Measurements from ENCODE around the gene FLT4.
A peak's percentile ranks its signal among the peaks of the same experiment; 100 is the strongest.
"Not testable (repeated sequence)": the region's sequence is repeated elsewhere in the genome, so short reads cannot be mapped to it uniquely, and the experiment has no call there.

FLT4 gene

DNA sequence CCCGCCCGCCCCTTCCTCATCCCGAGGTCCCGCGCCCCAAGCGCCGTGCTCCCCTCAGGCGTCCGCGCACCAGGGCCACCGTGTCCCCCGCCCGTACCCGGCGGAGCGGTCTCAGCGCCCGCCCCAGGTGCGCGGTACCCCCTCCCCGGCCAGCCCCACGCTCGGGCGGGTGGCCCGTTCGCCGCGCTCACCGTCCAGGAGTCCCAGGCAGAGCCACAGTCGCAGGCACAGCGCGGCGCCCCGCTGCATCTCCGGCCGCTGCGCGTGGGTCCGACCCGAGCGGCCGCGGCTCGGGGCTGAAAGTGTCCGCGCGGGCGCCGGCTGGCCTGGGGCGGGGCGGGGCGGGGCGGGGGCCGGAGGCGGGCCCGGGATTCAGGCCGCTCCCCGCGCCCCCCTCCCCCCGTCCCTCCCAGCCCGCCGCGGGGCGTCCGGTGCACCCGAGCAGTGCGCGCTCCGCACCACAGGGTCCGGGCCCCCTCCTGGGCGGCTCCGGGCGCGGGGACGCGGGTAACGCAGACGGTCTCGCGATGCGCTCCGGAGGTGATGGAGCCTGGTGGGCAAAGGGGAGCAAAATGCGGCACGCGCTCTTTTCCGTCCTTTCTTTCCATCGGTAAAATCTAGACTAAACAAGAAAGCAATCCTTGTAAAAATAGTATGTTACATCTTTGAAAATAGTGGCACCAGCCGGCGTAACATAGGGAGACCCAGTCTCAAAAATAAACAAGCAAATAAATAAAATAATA, at the start of gene FLT4:
FLT4 (minus strand) TSS at position 304 of the 743 bp plus-strand sequence; CDS start at position 249, 55 bp downstream.
- DNase-seq, result peak; percentile 50

DNA sequence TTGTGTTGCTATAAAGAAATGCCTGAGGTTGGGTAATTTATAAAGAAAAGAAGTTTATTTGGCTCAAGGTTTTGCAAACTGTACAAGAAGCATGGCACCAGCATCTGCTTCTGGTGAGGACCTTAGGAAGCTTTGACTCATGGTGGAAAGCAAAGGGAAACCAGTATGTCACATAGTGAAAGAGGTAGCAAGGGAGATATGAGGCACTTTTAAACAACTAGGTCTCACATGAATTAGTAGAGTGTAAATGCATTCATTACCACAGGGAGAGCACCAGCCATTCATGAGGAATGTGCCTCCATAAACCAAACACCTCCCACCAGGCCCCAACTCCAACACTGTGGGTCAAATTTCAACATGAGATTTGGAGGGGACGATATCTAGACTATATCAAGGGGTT, 49.6 kb upstream of the FLT4 start:
- no peak for DNase-seq

DNA sequence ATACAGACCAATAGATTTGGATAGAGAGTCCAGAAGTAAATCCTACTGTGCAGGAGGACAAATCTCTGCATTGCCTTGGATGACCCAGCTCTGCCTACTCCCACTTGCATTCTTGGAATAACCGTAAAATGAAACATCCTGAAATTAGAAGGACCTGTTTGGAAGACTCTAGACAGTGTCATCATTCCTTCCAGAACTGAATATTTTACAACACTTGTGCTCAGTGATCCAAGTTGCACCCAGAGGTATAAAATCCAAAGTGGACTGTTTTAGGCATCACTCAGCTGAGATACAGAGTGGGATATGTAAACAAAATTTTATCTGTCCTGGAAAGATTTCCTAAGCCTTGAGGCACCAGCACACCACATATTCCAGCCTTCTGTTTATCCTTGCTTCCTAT, 46.7 kb upstream of the FLT4 start:
- no peak for DNase-seq

DNA sequence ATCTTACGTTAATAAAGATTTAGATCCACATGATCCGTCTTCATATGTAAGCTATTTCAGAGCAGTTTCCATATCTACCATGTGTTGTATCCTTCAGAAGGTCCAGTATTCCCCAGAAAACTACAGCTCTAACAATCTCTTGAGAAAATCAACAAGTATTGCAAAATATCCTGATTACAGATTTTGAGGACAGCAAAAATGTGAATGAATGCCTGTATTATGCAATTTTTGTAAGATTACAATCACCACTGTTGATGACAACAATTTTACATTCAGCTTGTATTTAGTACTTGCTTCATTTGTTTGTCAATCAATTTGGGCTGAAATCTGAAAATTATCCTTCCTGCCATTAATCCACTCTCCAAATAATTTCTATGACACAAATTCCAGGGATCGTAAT, 43.0 kb upstream of the FLT4 start:
- DNase-seq, result no peak

DNA sequence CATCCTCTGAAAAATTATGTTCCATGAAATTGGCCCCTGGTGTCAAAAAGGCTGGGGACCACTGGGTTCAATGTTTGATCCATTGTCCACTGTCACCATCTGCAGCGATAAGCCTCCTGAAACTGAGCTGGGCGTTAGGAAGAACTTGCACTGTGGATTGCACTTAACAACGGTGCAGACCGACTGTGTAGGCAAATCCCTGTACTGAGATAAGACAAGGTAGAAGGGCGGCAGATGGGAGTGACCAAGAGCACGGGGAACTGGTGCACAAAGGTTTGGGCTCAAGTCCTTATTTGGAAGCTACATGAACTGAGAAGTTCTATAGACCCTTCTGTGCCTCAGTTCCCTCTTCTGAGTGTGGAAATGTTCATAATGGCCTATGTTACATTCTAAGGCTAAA, 41.6 kb upstream of the FLT4 start:
- no peak for DNase-seq

DNA sequence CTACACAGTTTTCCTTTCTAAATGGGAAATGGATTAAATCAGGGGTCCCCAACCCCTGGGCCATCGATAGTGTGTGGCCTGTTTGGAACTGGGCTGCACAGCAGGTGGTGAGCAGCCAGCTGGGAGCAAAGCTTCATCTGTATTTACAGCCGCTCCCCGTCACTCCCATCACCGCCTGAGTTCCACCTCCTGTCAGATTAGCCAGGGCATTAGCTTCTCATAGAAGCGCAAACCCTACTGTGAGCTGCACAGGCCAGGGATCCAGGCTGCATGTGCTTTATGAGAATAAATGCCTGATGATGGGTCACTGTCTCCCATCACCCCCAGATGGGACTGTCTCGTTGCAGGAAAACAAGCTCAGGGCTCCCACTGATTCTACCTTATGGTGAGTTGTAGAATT, 41.2 kb upstream of the FLT4 start:
- DNase-seq, result no peak

DNA sequence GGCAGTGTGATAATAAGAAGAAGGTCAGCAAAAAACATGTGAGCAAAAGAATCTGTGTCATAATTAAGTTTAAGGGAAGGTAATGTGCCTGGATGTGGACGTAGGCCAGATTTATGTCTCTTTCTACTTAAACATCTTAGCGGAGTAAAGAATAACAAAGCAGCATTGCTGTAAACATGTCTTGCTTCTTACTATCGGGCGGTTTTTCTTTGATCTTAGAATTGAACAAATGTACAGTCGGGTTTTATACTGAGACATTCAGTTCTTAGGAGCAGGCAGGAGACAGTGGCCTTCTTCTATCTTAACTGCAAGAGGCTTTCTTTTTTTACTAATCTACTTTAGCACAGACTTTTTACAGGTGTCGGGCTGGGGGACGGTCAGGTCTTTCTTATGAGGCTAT, 40.4 kb upstream of the FLT4 start:
- DNase-seq, result no peak

DNA sequence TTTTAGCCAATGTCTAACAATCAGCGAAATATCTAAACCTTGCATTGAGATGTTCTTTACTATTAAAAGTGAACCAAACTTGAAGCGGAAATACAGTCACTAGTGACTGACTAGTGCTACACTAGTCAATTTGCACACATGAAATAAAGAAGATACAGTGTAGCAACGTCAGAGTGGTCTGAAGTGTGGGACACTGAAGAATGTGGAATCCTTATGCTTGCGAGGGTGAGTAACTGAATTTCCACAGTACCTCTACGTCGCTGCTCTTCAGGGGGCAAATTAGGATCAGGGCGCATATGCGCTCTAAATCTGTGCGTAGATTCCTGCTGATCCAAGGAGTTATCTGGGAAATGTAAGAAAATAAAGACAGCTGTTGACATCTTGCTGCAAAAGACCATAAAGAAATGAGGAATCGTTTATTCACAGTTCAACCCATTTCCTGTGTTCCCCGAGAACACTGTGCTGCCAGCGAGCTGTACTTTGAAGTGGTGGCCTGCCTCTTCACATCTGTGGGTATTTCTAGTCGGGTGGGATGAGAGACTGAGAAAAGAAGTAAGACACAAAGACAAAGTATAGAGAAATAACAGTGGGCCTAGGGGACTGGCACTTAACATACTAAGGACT, 39.8 kb upstream of the FLT4 start:
- DNase-seq, result no peak

DNA sequence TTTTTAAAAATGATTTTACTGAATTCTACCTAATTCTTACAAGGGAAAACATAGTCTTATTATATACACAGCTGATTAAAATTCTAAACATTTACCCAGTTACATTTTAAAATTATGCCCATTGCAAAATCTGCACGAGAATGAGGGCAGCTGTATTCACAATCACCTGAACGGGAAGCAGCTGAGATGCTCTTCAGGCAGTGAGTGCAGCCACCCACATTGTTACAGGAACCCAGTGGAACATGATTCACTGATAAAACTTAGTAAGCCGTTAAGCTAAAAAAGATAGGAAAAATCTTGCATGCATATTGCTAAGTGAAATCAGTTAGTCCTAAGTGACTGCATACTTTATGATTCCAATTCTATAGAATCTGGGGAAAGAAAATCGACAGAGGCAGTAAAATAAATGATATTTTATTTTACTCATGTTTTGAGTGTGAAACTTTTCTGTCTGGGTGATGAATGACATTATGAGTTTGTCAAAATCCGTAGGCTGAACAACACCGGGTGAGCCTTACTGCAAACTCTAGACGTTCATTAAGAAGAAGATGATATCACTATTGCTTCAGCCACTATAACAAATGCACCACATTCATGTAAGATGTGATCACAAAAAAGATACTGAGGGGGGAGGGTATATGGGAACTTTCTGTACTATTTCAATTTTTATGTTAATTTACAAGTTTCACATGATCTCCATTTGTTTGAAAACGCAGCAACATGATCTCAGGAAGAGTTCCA, 39.1 kb upstream of the FLT4 start:
- DNase-seq, result no peak

DNA sequence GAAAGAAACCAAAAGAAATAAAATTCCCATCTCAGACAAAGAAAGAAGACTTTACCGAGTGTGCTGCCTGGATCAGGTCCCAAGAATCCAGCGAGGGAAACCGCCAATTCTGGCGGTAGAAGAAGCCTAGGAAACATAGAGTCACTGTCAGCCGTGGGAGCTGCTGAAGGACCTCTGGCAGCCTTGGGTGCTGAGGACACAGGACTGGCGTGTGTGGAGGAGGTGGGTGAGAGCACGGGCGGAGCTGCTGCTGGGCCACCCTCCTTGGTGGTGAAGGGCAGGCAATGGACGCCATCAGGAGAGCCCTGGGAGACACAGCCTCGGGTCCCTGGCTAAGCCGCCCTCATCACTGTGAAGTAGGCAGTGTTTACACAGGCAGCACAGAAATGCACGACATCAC, 37.4 kb upstream of the FLT4 start:
- not testable (repeated sequence) for DNase-seq

DNA sequence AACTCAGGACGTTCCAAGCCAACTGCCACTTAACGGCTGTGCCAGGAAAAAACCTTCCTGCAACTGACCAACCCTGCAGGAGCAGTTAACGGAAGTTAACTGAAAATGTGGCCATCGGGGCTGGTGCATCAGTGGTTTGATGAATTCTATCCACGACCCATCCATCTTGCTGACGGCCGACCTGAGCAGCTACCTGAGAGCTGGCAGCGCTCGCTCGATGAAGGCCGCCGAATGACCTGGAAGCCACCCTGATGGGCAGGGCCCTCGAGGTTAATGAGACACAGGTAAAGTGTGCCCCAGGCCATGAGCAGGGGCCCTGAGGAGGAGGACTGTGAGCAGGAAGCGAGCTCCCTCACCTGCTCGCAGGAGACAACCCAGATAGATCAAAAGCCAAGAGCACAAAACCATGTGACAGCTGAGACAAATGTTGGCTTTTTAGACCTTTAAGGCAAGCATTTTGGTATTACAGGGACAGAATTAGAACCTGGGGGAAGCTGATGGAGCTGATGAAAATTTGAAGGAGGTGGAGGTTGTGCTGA, 35.3 kb upstream of the FLT4 start:
- DNase-seq, result no peak

DNA sequence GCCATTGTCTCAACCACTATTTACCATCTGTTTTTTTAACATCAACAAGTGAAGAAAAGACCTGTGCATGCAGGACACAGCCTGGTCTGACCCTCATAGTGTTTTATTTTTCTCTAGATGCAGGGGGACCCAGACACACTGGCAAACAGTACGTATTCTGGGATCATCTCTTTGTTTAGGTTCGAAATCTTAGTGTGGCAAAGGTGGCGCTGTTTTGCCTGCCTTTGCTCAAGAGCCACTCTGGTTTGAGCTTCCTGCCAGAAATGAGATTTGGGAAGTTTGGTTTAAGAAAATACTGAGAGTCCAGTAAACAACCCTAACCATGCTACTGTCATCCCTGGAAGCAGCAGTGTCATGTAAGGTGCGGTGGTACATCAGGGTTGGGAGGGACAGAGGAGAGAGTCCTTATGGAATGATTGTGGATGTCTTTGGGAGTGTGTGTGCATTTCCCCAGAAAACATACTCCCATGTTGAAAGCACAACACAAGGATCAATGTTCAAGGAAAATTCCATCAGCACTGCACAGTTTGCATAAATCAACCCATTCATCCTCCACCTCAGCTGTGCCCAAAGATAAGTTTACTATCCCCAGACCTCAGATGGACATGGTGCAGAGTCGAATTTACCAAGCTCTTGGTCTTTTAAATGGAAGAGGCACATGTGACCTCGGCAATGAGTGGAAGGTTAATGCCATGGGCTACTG, 34.0 kb upstream of the FLT4 start:
- no peak for DNase-seq

DNA sequence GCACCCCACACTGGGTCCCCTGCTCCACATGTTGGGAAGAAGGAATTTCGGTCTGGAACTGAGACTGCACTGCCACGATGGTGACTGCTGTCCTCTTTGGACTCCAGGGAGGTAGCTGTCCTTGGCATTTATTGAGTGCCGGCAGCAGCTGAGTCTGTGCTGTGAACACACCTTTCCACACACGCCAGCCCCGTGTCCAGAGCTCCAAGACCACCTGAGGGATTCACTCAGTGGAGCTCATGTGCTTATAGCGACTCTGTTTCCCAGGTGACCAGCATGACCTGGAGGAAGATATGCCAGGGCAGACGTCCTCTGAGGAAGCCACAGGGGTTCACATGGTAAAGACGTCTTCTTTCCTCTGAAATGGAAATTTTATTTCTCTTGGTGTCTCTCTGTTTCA, 33.2 kb upstream of the FLT4 start:
- DNase-seq, result no peak

DNA sequence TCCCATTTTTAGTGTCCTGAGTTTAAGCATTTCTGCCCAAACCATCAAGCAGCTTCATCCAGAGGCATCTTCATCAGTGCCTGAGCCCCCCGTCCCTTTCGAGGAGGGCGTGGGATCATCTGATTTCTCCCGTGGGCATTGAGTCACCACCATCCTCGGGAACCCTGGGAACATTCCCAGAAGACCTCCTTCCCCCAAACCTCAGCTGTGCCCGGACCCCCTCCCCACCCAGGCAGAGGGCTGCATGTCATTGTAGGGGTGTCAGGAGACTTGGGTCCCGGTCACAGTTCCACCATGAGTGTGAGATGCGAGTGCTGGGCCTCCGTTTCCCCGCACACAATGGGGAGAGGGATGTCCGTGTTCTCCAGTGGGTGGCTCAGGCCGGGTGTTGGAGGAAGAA, 32.6 kb upstream of the FLT4 start:
- not testable (repeated sequence) for DNase-seq

DNA sequence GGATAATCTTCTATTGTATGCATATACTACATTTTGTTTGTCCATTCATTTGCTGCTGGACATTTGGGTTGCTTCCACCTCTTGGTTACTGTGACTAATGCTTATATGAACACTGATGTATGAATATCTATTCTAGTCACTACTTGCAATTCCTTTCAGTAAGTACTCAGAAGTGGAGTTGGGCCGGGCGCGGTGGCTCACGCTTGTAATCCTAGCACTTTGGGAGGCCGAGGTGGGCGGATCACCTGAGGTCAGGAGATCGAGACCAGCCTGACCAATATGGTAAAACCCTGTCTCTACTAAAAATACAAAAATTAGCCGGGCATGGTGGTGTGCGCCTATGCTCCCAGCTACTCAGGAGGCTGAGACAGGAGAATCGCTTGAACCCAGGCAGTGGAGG, 28.9 kb upstream of the FLT4 start:
- not testable (repeated sequence) for DNase-seq

DNA sequence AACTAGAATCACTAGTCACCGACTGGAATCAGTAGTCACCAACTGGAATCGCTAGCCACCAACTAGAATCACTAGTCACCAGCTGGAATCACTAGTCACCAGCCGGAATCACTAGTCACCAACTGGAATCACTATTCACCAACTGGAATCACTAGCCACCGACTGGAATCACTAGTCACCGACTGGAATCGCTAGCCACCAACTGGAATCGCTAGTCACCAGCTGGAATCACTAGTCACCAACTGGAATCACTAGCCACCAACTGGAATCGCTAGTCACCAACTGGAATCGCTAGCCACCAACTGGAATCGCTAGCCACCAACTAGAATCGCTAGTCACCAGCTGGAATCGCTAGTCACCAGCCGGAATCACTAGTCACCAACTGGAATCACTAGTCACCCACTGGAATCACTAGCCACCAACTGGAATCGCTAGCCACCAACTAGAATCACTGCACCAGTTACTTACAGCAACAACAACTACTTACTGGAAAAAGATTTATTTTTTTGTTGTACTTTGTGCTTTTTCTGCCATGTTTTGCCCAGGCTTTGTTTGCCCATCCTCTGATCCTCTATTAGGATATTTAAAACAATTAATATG, 25.7 kb upstream of the FLT4 start:
- no peak for DNase-seq

DNA sequence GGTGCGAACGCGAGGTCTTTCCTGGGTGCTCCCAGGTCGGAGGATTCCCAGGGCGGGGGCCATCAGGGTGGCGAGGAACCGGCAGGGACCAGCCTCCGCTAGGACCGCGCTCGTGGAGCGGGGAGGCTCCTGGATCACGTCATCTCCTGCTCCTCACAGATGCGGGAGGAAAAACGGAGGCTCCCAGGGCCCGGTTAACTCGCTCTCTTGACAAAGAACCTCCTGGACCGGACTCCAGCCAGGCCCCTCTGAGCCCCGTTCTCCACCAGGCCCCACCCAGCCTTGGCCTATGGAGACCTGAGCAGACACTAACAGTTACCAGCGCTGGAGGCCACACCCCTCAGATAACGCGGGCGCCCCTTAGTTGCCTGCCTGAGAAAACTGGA, 24.7 kb upstream of the FLT4 start:
- DNase-seq, result not testable (repeated sequence)

DNA sequence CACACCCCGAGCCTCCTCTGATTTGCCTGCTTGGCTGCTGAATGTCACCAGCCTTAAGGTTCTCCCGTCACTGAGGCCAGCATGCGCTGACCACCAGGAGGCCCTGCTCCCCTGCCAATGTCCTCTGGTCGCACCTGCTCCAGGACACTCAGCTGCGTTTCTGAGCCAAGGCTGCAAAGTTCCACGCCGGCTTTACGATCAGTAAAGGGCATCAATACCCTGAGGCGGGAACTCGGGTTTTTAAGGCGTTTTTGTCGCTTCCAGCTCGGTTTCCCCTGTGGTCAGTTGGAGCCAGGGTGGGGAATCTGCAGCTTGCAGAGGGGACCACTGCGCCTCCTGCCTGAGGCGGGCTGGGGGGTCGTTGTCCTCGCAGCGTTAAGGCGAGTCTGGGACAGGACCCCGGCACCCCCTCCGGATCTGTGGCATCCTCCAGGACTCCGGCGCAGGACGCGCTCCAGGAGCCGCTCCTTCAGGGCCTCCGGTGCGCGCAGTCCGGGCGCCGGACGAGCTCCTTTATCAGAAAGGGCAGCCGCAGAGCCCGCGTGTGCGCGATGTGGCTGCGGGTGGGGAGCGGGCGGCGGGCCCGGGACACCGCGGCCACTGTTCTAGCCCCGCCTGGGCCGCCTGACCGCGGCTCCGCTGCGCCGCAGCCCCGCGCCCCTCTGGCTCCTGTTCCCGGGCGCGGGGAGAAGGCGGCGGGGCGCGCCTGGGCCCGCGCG, 24.1 kb upstream of the FLT4 start:
- no peak for DNase-seq

DNA sequence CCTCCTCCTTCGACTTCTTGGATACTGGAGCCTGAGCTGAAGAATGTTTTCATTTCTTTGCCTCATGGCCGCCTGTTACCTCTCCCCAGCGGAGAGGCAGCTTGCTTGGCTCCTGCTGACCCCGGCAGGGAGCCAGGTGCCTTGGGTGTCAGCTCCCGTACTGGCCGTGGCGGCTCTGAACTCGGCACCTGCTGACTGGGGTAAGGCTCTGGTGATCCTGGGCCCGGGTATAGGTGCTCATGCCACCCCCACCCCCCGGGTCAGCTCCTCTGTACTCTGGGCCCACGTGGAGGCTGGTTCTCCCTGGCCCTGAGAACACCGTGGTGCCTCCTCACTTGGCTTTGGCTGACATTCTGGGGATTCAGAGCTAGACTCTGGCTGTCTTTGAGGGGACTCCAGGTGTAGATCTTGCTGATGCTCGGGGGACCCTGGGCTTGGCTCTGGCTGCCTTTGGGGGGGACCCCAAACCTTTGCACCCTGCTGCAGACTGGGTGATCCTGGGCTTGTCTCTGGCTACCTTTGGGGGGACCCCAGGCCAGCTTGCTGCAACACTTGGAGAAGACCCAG, 22.6 kb upstream of the FLT4 start:
- DNase-seq, result not testable (repeated sequence)

DNA sequence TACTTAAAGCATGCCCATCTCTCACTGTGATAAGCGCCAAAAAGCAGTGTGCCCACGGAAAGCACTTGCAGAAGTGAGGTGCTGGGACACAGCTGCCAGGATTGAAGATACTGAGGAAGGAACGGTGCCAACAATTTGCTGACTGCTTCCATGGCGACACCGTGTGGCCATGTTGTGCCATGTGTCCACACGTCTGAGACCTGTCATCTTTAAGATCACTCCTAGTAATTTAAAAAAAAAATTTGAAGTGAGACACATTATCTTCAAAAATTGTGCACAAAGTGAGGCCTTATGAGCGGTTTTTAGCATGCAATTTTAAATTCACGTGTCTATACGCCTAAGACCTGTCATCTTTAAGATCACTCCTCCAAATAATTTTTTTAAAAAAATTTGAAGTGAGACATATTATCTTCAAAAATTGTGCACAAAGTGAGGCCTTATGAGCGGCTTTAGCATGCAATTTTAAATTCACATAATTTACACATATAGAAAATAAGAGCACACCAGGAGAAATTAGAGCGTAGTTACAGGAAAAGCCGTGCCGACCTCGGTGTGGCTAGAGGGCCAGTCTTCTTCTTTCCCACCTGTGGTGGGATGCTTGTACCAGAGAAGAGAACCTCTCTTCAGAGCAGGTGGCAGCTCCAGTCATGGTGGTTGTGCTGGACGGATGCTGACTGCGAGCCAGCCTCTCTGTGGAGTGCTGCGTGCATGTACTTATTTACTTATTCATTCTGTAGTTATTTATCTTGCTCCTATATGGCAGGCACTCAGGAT, 21.4 kb upstream of the FLT4 start:
- peak; percentile 72 for DNase-seq

DNA sequence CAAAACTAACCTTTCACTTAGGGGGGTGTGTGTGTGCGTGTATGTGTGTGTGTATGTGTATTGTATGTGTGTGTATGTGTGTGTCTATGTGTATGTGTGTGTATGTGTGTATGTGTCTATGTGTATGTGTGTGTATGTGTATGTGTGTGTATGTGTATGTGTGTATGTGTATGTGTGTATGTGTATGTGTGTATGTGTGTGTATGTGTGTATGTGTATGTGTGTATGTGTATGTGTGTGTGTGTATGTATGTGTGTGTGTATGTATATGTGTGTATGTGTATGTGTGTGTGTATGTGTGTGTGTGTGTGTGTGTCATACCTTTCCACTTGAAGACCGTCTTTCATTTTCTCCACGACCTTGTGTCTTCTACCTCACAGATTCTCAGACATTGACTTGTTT, 20.8 kb upstream of the FLT4 start:
- no peak for DNase-seq
